GM18520 (cell line): ENCODE measurements around the gene SLC52A1.

Experiments used
- ATAC-seq: cut with Tn5 transposase; IDR thresholded peaks from one replicate; pipeline ENCODE4 v1.9.1; 2021; ENCODE audit not compliant: unreplicated experiment

Gene SLC52A1

DNA sequence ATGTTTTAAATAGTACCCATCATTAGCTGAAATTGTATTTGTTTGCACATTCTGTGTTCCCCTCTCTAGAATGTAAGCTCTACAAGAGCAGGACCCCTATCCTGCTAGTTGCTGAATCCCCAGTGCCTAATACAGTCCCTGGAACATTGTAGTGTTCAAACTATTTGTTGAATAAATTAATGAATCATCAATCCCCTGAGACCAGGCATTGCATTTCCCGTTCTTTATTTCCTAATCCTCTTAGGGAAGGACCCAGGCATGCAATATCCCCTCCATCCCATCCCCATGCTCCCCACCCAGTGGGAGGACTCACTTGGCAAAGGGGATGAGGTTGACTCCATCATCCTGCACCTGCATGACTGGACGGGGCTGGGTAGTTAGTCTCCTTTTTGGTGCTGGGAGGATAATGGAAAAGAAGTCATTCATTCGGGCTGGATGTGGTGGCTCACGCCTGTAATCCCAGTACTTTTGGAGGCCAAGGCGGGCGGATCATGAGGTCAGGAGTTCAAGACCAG lies 41.1 kb downstream of the SLC52A1 start:
- no peak for ATAC-seq

DNA sequence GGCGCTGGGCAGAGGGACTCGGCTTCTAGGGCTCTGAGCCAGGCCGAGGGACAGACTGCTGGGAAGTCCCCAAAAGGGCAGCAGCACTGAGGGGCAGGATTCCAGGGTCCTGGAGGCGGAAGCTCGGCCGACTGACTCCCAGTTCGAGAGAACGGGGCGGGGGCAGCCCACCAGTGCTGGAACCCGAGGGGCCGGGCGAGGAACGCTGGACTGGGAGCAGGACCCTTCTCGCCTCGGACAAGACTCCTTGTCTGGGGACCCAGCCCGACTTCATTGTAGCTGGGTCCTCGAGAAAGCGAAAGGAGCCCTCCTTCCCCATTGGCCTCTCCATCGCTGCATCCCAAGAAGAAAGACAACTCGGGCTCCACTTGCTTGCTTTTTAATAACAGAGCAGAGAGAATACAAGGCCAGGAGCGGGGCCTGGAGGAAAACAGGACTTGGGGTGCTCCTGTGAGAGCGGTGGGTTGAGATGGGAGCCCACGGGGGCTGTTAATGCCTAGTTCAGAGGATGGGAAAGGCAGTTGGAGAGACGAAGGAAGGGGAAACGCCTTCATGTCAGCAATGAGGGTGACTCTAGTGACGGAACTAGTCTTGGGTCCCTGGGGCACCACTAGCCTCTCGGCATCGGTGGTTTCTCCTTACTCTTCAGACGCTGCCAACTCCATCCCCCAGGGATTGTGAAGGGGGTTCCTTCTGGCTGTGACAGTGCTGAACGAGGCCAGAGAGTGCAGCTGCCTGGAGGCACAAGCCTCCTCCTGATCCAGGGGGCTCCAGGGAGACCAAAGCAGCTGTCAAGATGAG lies 47.3 kb downstream of the SLC52A1 start:
- ATAC-seq: no peak

DNA sequence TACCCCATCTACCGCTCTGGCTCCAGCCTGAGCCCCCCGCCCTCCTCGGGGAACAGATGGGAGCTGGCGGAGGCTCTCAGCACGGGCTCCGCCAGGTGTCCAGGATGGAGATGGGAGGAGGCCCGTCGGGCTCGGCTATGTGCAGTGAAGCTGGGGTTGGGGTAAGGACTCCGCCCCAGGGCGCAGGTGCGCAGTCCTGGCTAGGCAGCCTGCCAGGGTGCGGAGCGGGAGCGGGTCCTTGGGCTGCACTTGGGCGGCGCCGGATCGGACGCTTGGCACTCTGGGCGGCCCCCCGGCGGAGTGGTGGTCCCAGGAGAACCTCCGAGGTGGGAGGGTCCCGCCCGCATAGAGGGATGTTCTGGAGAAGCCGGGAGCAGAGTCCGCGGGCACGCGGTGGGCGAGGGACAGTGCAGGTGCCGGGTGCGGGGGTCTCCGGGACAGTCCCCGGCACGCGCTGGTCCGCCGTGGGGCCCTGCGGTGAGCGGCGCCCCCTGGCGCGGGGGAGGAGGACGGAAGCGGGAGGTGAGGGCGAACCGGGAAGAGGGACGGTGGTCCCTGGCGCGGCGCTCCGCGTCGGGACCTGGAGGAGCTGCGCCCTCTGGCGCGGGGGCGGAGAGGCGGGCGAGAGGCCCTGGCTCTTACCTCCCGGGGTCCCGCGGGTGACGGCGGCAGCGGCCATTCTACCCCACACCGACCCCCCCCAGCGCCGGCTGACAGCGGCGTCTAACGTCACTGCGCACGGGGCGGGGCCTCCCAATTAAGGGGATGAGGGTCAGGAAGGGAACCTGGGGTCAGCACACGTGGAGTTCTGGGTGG lies 48.1 kb downstream of the SLC52A1 start, which contains the start of gene CAMTA2:
Gene CAMTA2, minus strand, starts transcription at position 725 of the 816 bp plus-strand sequence. CDS start 1,453 bp downstream, outside the sequence.
- peak; percentile 57 for ATAC-seq

DNA sequence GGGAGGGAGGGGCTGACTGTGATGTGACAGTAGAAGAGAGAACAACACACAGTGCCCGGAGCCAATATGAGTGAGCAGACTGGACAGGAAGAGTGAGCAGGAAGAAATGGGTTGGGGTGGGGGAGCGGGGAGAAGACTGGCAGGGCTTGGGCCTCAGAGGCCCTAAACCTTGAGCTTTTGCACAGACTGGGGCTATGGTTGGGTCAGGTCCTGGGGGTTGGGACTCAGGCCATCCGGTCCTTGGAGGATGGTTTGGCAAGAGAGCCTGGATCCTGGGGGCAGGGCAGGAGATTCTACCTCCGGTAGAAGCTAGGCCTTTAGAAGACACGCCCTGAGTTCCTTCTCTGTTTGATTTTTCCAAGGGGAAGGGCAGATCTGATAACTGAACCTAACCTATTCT lies 48.8 kb downstream of the SLC52A1 start:
- ATAC-seq: no peak
